Effector memory CD8-positive, alpha-beta T cell (primary cell): Measurements from ENCODE around the gene HOXC13.
A peak's percentile ranks its signal among the peaks of the same experiment; 100 is the strongest.

Source experiments
- ATAC-seq: fragments of 150-1000 bp; cut with Tn5 transposase; replicated peaks from 2 replicates; pipeline ENCODE4 v1.10.0; 2021; ENCODE audit warnings: mild to moderate bottlenecking, moderate library complexity
- DNase-seq, 3 experiments: peaks; one replicate each; pipeline ENCODE4 v3.0.0; 2021
- H3K27ac Mint-ChIP-seq, 2 donors: one replicate each; pipeline ENCODE4 v1.8.0; 2022; ENCODE audit warnings: mild to moderate bottlenecking in 2 of 2, mixed read lengths in 2 of 2, moderate library complexity in 2 of 2
- H3K27me3 Mint-ChIP-seq, 2 donors: one replicate each; pipeline ENCODE4 v1.8.0; 2022; ENCODE audit warnings: mixed read lengths in 2 of 2
- H3K36me3 Mint-ChIP-seq: one replicate; pipeline ENCODE4 v1.8.0; 2022; ENCODE audit warnings: mild to moderate bottlenecking, moderate library complexity, mixed read lengths; ENCODE audit not compliant: insufficient read depth
- H3K4me1 Mint-ChIP-seq, 2 donors: one replicate each; pipeline ENCODE4 v1.8.0; 2022; ENCODE audit warnings: low read depth in 2 of 2, mixed read lengths in 2 of 2
- H3K4me3 Mint-ChIP-seq, 2 donors: one replicate each; pipeline ENCODE4 v1.8.0; 2022; ENCODE audit warnings: mild to moderate bottlenecking in 2 of 2, mixed read lengths in 2 of 2, moderate library complexity in 2 of 2
- H3K9me3 Mint-ChIP-seq, 2 donors: one replicate each; pipeline ENCODE4 v1.8.0; 2022; ENCODE audit warnings: mixed read lengths in 2 of 2

The HOXC13 gene

DNA sequence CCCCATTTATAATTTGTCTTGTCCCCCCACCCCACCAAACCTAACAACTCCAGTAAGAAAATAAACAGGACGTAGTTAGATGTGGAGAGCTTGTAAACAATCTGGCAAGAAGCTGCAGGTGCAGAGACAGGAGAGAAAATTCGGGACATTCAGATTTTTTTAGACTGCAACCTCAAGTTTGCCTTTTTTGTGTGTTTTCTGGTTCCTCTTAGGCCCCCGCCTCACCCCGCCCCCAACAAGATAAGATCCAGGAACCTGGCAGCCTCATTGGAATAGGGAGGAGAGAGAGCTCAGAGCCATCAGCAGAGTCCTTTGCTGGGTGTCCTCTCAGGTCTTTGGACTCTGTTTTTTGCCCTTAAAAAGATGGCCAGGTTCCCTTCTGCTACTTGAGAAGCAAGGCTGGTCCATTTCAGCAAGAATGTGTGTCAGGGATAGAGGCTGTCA, 49.2 kb downstream of the HOXC13 start:
- DNase-seq = no peak
- Mint-ChIP-seq H3K36me3 (peaks cover 32% of the 10 kb centered on the region), H3K27me3 (peaks cover 96 to 100% of the 10 kb centered on the region in 2 donors), H3K4me1 (peaks cover 43 to 47% of the 10 kb centered on the region in 2 donors), H3K9me3 (no peaks in the 10 kb centered on the region), H3K27ac (no peak overlapping the region), H3K4me3 (no peak overlapping the region)
- no peak for ATAC-seq

DNA sequence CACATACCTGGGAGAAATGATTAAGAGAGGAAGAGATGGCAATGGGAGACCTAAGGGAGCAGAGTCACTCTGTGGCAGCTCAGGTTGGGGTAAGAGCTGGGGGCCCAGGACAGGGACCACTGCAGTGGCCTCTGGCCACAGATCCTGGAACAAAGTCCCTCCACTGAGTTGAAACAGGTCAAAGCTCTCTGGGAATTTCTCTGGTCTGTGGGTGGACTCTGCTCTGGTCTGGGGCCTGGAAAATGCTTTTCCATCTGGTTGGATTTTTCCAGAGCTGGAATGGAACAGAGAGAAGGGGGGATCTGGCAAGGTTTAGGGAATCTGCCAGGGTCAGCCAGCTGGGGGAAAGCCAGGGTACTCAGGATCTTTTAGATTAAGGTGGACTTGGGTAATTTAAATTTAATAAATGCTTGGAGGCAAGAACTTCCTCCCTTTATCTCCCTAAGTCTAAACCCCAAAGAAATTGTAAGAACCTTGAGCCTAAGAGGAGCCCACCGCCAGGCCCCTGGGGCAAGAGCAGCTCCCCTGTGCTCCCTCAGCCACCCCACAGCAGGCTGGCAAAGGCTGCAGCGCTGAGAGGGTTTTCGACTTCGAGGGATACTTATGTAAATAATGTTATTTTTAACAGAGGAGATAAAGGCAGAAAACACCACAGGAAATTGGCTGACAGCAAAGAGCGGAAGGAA, 50.1 kb downstream of the HOXC13 start:
- Mint-ChIP-seq H3K4me1 (peaks cover 46 to 47% of the 10 kb centered on the region in 2 donors), H3K27me3 (peaks cover 96 to 100% of the 10 kb centered on the region in 2 donors), H3K36me3 (peaks cover 26% of the 10 kb centered on the region), H3K9me3 (no peaks in the 10 kb centered on the region), H3K4me3 (peak overlapping the region; percentile 46 to 64), H3K27ac (no peak overlapping the region)
- peak; percentile 6 for ATAC-seq
- DNase-seq = no peak

DNA sequence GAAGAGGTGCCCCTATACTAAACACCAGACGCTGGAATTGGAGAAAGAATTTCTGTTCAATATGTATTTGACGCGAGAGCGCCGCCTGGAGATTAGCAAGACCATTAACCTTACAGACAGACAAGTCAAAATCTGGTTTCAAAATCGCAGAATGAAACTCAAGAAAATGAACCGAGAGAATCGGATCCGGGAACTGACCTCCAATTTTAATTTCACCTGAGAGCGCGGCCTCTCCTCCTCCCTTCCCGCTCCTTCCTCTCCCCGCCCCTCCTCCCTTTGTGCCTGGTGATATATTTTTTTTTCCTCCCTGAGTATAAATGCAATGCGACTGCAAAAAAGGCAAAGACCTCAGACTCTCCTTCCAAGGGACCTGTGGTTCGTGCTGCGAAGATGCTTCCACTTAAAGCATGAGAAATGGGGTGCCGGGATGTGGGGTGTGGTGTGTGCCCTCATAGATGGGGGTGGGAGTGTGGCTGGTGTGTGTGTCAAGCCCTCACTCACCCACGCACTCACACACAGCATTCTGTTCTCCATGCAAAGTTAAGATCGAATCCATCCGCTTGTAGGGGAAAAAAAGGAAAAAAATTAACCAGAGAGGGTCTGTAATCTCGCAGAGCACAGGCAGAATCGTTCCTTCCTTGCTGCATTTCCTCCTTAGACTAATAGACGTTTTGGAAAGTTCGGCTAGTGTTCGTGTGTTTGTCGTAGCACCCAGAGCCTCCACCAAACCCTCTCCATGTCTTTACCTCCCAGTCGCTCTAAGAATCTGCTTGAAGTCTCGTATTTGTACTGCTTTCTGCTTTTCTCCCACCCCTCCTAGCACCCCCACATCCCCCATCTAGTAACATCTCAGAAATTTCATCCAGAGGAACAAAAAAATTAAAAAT, 50.8 kb downstream of the HOXC13 start:
- Mint-ChIP-seq H3K27me3 (peaks cover 98 to 100% of the 10 kb centered on the region in 2 donors), H3K27ac (no peak overlapping the region), H3K36me3 (peaks cover 24% of the 10 kb centered on the region), H3K4me3 (peak overlapping the region; percentile 46 to 64), H3K4me1 (peaks cover 51 to 54% of the 10 kb centered on the region in 2 donors), H3K9me3 (no peaks in the 10 kb centered on the region)
- peak; percentile 39 for ATAC-seq
- DNase-seq = no peak

DNA sequence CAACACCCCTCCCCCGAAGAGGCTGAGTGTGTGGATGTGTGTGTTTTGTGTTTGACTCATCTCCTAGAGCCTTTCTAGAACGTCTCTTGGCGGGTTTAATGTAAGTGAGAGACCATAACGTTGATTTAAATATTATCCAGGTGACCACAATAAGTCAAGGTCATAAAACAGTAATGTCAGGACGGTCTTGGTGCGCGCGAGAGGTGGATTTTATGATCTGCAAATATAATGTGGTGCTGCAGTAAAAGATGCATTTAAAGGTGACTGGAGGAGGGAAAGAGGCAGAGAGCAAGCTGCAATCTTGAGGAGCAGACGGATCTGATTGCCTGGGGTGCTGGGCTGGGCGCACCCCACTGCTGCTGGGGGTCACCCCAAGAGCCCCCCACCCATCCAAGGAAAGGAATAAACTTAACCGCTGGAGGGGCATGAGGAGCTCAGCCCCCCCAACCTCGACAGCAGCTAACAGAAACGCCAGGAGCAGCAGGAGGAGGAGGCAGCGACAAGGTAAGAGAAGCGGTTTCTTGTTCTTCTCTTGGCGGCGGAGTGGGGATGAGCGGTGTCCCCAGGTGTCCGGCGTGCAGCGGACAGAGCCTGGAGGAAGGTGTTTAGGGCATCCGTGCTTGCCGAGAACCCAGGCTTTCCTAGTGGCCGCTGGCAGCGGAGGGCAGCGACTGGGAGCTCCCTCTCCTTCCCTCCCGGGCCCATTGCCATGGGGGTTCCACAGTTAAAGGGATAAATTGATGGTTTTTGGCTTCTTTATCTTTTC, 51.9 kb downstream of the HOXC13 start:
- Mint-ChIP-seq H3K27me3 (peaks cover 98 to 100% of the 10 kb centered on the region in 2 donors), H3K4me3 (peak overlapping the region; percentile 23 to 46), H3K9me3 (no peaks in the 10 kb centered on the region), H3K4me1 (peaks cover 51 to 53% of the 10 kb centered on the region in 2 donors), H3K36me3 (peaks cover 13% of the 10 kb centered on the region), H3K27ac (no peak overlapping the region)
- DNase-seq (no peak), ATAC-seq (no peak)

DNA sequence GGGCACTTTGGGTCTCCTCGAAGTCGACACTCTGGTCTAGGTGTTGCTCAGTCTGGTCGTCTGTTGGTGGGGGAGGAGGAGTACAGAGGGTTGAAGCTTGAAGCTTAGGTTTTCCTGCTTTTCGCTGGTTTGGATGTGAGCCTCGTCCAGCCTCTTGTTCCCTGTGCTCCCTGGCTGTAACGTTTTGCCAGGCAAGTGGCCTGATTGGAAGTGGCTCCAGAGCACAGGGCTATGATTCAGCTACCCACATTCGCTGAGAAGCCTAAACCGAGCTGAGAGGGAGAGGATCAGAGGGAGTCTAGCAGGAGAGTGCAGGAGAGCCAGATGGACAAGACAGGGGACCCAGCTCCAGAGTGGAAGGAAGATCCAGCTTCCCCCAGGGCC, 52.4 kb downstream of the HOXC13 start:
- Mint-ChIP-seq H3K27me3 (peaks cover 99 to 100% of the 10 kb centered on the region in 2 donors), H3K27ac (no peak overlapping the region), H3K9me3 (no peaks in the 10 kb centered on the region), H3K4me3 (no peak overlapping the region), H3K36me3 (peaks cover 13% of the 10 kb centered on the region), H3K4me1 (peaks cover 52 to 55% of the 10 kb centered on the region in 2 donors)
- DNase-seq = no peak
- ATAC-seq = no peak

DNA sequence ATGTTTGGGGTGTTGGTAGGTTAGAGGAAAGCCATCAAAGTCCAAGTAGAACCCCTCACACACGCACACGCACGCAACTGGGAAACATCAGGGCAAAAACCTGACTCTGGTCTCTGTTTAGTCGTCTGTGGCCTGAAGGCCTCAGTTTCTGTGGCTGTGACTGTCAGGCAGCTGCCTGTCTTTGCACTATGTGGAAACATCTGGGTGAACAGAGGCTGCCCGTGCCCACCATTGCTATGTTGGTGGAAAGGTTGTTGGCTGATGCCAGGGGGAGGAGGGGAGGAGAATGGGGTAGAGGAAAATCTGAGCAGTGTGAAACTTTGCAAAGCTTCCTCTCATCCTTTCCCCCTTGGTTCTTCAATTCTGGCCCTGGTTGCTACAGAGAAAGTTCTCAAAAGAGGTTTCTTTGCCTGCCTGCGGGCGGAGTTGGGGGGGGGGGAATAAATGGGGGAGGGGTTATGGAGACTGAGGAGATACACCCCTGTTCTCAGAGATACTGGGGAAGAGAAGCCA, 53.8 kb downstream of the HOXC13 start:
- no peaks in the 10 kb centered on the region for H3K9me3 Mint-ChIP-seq
- no peak overlapping the region for H3K27ac Mint-ChIP-seq
- no peak overlapping the region for H3K4me3 Mint-ChIP-seq
- ATAC-seq = no peak
- peaks cover 16% of the 10 kb centered on the region for H3K36me3 Mint-ChIP-seq
- DNase-seq = no peak
- peaks cover 99 to 100% of the 10 kb centered on the region in 2 donors for H3K27me3 Mint-ChIP-seq
- H3K4me1 Mint-ChIP-seq = peaks cover 51 to 52% of the 10 kb centered on the region in 2 donors

DNA sequence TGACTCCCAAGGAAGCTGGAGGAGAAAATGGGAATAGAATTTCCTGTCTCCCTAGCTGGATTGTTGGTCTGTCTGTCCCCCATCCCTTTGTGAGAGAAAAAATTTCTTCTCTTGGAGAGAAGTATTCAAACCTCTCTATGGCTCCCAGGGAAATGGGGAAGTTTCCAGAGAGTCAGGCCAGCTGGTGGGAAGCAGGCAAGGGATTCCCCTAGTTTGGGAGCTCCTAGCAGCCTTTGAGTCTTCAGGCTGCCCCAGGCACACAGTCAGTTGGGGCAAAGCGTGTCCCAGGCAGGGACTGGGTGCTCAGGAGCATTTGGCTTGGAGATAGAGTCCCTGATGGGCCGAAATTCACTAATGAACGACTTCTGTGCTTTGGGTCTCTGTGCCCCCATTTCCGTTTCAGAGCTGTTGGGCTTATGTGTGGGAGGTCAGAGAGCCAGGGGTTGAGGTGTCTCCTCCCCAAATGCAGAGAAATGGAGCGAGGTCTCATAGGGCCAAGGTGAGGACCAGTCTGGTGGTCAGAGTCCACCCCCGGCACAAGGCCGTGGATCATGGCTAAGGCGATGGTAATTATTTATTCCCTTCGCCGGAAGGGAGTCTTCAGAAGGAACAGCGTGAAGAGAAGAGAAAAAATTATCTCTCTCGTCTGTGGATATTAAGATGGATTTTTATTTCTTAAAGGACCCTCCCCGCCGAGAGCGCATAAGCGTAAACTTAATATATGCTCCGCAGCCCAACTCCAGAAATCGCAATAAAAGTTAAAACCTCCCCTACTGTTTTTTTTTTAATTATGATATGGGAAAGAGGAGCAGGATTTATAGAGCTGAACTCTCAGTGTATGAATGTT, 54.8 kb downstream of the HOXC13 start:
- Mint-ChIP-seq H3K4me1 (peaks cover 50 to 52% of the 10 kb centered on the region in 2 donors), H3K4me3 (peak overlapping the region; percentile 78 to 88), H3K27ac (peak overlapping the region in 1 of 2 donors; percentile 22), H3K36me3 (peaks cover 18% of the 10 kb centered on the region), H3K9me3 (no peaks in the 10 kb centered on the region), H3K27me3 (peaks cover 99 to 100% of the 10 kb centered on the region in 2 donors)
- DNase-seq (no peak), ATAC-seq (no peak)

DNA sequence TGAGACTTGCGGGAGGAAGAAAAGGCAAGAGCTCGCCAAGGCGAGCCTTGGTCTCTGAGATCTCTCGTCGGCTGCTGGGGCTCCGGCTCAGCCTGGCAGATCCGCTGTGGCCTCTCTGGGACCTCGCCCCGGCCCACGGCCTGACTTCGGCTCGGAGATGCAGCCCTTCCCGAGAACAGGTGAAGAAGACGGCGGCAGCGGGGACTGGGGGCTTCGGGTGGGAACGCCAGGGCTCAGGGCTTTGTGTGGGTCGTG, 55.3 kb downstream of the HOXC13 start:
- DNase-seq (no peak), ATAC-seq (no peak)
- Mint-ChIP-seq H3K27me3 (peaks cover 99 to 100% of the 10 kb centered on the region in 2 donors), H3K9me3 (no peaks in the 10 kb centered on the region), H3K27ac (peak overlapping the region in 1 of 2 donors; percentile 22), H3K4me1 (peaks cover 47 to 48% of the 10 kb centered on the region in 2 donors), H3K4me3 (peak overlapping the region; percentile 78 to 88), H3K36me3 (peaks cover 21% of the 10 kb centered on the region)

DNA sequence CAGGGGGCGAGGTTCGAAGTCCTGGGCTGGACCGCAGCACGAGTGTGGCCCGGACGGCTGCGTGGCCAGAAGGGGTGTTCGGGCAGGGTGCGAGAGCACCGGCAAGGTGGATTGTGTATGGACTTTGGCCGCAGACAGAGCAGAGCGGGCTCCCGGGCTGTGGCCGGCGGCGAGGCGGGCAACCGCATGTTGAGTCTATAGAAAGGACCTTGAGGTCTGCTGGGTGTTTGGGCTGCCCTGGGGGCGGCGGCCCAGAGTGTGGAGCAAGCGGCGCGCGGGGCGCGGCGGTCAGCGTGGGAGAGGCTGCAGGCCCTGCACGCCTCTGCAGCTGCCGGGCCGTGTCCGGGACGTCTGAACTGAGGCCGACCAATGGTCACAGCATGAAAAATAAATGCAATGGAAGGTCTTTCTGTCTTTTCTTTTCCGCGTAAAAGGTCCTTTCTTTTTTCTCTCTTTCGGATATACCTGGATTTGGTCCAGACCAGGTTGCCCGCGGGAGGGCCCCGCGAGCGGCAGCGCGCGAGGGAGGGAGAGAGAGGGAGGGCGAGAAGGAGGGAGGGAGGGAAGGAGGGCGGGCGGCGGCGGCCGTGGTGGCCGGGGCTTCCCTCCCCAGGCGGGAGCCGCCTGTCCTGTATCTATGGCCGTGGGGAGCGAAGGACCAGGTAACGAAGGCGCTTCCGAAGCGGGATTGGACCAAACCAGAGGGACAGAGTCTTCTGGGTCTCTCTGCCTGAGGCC, 55.8 kb downstream of the HOXC13 start:
- Mint-ChIP-seq H3K36me3 (peaks cover 21% of the 10 kb centered on the region), H3K27ac (peak overlapping the region in 1 of 2 donors; percentile 22), H3K4me1 (peaks cover 43 to 44% of the 10 kb centered on the region in 2 donors), H3K4me3 (peak overlapping the region; percentile 88), H3K9me3 (no peaks in the 10 kb centered on the region), H3K27me3 (peaks cover 99 to 100% of the 10 kb centered on the region in 2 donors)
- ATAC-seq (no peak), DNase-seq (no peak)

DNA sequence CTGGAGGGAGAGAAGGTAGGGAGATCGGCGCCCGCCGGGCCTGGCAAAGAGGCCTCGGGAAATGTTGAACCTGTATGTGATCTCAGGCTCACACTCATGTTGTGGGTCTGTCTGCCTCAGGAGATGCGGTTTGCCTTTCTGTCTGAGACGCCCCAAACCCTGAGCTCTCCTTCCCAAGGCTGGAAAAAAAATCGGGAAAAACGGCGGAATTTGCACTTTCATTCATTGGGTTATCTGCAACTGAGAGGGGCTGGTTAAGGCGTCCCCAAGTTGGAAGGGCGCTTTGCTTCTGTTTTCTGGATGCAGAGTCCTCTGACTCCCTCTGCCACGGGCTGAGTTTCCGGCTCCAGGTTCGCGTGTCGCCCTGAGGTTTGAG, 56.4 kb downstream of the HOXC13 start:
- peak; percentile 52 for ATAC-seq
- no peaks in the 10 kb centered on the region for H3K9me3 Mint-ChIP-seq
- no peak for DNase-seq
- peaks cover 99 to 100% of the 10 kb centered on the region in 2 donors for H3K27me3 Mint-ChIP-seq
- H3K4me1 Mint-ChIP-seq = peaks cover 41 to 43% of the 10 kb centered on the region in 2 donors
- peak overlapping the region; percentile 88 for H3K4me3 Mint-ChIP-seq
- peaks cover 25% of the 10 kb centered on the region for H3K36me3 Mint-ChIP-seq
- no peak overlapping the region for H3K27ac Mint-ChIP-seq

DNA sequence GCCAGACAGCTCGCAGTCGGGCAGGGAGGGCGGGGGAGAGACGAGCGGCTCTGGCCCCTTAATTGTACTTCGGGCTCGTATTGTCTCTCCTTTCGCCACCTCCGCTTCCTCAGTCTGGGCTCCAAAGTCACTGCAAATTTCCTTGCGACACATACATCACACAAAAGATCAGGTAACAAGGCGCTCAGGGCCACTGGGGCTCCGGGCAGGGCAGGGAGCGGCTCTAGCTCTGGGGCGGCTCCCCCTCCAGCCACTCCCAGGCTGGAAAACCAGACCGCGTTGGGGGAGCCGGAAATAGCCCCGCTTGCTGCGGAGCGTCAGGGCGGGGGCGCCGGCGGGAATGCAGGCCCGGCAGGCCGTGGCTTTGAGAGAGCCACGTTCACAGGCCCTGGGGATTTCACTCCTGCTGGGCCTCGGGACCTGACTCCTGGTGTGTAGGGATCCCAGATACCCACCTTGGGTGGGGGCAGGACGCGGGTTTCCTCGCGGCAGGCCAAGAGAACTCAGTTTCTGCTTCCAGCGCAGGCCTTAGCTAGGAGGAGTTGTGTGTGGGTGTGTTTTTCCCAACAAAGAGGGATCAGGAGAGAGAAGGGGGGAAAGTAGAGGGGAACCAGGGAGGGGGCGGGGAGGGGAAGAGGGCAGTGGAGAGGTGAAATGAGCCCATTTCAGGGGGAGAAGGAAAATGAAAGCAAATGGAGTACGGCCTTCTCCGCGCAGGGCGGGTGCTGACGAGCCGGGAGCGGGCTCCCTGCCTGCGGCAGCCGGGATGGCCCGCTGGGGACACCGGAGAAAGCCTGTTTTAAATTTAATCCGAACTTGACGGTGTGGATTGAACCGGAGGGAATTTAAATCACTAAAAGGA, 57.0 kb downstream of the HOXC13 start:
- Mint-ChIP-seq H3K36me3 (peaks cover 23% of the 10 kb centered on the region), H3K4me3 (peak overlapping the region; percentile 88), H3K4me1 (peaks cover 34 to 36% of the 10 kb centered on the region in 2 donors), H3K27me3 (peaks cover 99 to 100% of the 10 kb centered on the region in 2 donors), H3K9me3 (no peaks in the 10 kb centered on the region), H3K27ac (peak overlapping the region; percentile 49 to 58)
- DNase-seq (no peak), ATAC-seq (peak; percentile 47)
